ENCODE measurements around the gene MACROD2.

- TF ChIP-seq CTCF (IDR thresholded peaks at IDR 0.05) (no peak), ZFX (IDR thresholded peaks at IDR 0.05; ENCODE audit: borderline replicate concordance) (no peak)
Observed at GRCh38 chr20:14633507-14633906, 638.2 kb downstream of the MACROD2 start.
